HG03558 (cell line): Measurements from ENCODE around the gene NCS1.
"Not testable (repeated sequence)": the region's sequence is repeated elsewhere in the genome, so short reads cannot be mapped to it uniquely, and the experiment has no call there.

ENCODE experiments used
- ATAC-seq: cut with Tn5 transposase; IDR thresholded peaks from one replicate; pipeline ENCODE4 v1.9.1; 2021; ENCODE audit warnings: moderate number of reproducible peaks; ENCODE audit not compliant: unreplicated experiment; ENCODE audit errors: extremely low read depth

The NCS1 gene

GRCh38 chr9:130277525-130277924 is 105.3 kb downstream of the NCS1 start:
- not testable (repeated sequence) for ATAC-seq

GRCh38 chr9:130283539-130284248 is 111.5 kb downstream of the NCS1 start:
- ATAC-seq: no peak

- no peak for ATAC-seq
These were observed 112.0 kb downstream of the NCS1 start for GRCh38 chr9:130284249-130284625.

- ATAC-seq: no peak
These were observed 112.5 kb downstream of the NCS1 start for GRCh38 chr9:130284690-130285089.

- no peak for ATAC-seq
These were observed 113.1 kb downstream of the NCS1 start for GRCh38 chr9:130285271-130285670.

GRCh38 chr9:130286072-130286770 is 114.0 kb downstream of the NCS1 start:
- ATAC-seq: no peak
